GM19240 (cell line): ENCODE results near the gene C19orf25.

Source experiments
- DNase-seq: peaks from one replicate; pipeline ENCODE4 v3.0.0; 2011; ENCODE audit warnings: low spot score; ENCODE audit not compliant: insufficient read length

C19orf25 gene

DNA sequence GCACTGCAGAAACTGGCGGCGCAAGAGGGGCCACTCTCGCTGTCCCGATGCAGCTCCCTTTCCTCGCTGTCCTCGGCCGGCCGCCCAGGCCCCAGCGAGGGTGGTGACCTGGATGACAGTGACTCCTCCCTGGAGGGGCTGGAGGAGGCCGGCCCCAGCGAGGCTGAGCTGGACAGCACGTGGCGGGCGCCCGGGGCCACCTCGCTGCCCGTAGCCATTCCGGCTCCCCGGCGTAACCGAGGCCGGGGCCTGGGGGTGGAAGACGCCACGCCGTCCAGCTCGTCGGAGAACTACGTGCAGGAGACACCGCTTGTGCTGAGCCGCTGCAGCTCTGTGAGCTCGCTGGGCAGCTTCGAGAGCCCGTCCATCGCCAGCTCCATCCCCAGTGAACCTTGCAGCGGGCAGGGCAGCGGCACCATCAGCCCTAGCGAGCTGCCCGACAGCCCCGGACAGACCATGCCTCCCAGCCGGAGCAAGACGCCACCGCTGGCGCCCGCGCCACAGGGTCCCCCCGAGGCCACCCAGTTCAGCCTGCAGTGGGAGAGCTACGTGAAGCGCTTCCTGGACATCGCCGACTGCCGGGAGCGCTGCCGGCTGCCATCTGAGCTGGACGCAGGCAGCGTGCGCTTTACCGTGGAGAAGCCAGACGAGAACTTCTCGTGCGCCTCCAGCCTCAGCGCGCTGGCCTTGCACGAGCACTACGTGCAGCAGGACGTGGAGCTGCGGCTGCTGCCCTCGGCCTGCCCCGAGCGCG, 12.4 kb downstream of the C19orf25 start:
- no peak for DNase-seq

DNA sequence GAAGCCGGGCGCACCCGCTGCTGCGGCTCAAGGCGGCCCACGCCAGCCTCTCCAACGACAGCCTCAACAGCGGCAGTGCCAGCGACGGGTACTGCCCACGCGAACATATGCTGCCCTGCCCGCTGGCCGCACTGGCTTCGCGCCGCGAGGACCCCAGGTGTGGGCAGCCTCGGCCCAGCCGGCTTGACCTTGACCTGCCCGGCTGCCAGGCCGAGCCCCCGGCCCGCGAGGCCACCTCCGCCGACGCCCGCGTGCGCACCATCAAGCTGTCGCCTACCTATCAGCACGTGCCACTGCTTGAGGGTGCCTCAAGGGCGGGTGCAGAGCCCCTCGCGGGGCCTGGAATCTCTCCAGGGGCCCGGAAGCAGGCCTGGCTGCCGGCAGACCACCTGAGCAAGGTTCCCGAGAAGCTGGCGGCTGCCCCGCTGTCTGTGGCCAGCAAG, 13.0 kb downstream of the C19orf25 start:
- no peak for DNase-seq

DNA sequence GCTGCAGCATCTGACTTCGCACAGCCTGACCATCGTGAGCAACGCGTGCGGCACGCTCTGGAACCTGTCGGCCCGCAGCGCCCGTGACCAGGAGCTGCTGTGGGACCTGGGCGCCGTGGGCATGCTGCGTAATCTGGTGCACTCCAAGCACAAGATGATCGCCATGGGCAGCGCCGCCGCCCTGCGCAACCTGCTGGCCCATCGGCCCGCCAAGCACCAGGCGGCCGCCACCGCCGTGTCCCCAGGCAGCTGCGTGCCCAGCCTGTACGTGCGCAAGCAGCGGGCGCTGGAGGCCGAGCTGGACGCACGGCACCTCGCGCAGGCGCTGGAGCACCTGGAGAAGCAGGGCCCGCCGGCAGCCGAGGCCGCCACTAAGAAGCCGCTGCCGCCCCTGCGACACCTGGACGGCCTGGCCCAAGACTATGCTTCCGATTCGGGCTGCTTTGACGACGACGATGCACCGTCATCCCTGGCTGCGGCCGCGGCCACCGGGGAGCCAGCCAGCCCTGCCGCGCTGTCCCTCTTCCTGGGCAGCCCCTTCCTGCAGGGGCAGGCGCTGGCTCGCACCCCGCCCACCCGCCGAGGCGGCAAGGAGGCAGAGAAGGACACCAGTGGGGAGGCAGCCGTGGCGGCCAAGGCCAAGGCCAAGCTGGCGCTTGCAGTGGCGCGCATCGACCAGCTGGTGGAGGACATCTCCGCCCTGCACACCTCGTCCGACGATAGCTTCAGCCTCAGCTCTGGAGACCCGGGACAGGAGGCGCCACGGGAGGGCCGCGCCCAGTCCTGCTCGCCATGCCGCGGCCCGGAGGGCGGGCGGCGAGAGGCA, 13.6 kb downstream of the C19orf25 start:
- no peak for DNase-seq

DNA sequence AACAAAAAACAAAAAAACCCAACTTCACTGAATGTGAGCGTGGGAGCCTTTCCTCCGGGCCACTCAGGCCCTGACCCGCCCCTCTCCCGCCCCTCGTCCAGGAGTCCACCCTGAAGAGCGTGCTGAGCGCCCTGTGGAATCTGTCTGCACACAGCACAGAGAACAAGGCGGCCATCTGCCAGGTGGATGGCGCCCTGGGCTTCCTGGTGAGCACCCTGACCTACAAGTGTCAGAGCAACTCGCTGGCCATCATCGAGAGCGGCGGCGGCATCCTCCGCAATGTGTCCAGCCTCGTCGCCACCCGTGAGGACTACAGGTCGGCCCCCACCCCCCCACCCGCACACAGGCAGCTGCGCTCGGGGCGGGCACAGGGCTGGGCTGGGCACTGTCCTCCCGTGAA, 17.2 kb downstream of the C19orf25 start:
- DNase-seq, result no peak

DNA sequence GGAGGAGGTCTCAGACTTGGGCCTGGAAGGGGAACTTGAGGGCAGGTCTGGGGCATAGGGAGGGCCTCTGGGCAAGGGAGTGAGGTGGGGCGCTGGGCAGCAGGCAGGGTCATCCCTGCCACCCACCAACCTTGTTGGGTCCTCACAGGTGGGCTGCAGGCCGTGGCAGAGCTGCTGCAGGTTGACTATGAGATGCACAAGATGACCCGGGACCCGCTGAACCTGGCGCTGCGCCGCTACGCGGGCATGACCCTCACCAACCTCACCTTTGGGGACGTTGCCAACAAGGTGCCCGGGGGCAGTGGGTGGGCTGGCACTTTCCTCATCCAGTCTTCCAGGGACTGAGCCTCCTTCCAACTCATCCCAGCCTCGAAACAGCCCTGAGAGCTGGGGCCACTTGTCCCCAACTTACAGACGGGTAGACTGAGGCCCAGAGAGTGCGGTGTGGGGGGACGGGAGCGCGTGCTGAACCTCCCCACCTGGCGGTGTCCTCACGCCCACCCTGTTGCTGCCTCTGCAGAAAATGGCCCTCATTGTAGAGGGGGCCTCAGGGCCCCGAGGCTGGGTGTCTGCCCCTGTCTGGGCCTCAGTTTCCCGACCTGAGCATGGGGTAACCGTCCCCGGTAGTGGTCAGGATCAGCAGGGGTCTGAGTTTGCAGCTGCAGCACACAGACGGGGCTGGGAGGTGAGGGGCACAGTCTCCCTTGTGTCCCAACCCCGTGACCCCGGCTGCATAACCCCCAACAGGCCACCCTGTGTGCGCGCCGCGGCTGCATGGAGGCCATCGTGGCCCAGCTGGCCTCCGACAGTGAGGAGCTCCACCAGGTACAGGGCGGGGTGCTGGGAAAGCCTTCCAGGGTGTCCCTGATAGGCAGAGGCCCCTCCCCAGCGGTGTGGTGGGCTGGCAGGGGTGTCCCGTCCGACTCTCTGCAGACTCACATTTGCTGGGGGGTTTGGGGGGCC, 18.7 kb downstream of the C19orf25 start:
- DNase-seq, result no peak

DNA sequence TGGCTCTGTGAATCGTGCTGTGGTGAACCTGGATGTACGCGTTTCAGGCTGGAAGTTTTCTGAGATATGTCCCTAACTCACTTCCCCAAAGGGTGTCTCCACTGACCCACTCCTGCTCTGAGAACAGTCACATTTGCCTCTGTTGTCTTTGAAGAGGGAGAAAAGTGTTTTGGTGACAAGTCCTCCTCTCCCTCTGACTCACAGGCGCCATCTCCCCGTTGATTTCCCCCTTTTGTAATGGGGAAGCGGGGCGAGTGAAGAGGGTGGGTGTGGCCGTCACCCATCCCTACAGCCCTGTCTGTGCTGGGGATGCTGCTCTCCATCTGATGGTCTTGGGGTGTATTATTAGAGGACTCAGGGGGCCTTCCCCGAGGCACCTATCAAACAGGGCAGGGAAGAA, 19.5 kb downstream of the C19orf25 start:
- DNase-seq, result no peak

DNA sequence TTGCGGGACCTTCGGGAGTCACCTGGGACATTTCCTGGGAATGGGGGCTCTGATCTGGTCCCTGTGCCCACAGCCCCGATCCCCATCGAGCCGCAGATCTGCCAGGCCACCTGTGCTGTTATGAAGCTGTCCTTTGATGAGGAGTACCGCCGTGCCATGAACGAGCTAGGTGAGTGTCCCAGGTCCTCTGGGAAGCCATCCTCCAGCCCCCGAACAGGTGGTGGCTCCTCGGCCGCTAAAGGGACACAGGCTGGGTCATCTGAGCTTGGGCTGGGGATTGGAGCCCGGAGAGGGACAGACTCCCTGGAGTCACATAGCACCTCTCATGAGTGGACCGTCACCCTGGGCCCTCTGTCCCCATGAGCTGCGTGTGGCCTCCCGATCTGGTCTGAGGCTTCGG, 21.1 kb downstream of the C19orf25 start:
- no peak for DNase-seq

DNA sequence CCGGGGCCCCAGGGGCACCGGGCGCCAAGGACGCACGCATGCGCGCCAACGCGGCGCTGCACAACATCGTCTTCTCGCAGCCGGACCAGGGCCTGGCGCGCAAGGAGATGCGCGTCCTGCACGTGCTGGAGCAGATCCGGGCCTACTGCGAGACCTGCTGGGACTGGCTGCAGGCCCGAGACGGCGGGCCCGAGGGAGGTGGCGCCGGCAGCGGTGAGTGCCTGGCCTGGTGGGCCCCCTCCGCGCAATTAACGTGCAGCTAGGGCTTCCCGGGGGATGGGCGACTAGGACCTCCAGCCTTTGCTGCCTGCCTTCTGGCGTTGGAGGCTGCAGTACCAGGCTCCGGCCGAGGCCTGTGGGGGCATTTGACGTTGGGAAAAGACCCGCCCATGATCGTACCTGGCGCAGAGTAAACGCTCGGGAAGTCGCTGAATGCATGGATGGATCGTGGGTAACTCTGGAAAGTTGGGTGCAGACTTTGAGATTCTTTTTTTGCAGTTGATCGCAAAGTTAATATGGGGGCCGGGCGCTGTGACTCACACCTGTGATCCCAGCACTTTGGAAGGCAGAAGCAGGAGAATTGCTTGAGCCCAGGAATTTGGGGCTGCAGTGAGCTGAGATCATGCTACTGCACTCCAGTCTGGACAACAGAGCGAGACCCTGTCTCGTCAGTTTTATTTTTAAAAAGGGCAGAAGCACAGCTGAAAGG, 21.8 kb downstream of the C19orf25 start:
- DNase-seq, result no peak

DNA sequence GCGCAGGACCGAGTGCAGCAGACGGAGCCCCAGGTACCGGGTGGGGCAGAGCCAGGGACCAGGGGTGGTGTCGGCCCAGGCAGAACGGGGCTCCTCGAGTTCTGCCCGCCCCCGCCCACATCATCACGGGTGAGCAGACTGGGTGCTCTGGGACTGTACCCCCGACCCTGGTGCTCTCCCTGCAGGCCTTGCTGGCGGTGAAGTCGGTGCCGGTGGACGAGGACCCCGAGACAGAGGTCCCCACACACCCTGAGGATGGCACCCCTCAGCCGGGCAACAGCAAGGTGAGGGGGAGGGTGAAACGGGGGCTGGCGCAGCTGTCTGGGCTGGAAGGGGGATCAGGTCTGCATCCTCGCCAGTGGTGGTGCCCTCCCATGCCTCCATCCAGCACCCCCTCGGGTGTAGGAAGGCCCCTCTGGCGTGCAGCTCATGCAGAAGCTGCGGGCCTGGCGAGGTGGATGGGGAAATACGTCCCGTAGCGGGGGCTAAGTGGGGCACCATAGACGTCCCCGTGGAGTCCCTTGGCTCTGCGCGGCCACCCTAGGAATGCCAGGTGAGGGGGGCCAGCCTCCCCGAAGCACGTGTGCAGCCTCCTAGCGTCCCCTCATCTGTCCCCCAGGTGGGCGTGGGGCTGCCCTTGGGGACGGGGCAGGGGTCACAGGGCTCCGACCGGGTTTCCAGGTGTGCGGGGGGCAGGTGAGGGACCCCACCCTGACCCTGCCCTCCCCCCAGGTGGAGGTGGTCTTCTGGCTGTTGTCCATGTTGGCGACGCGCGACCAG, 22.7 kb downstream of the C19orf25 start:
- no peak for DNase-seq

DNA sequence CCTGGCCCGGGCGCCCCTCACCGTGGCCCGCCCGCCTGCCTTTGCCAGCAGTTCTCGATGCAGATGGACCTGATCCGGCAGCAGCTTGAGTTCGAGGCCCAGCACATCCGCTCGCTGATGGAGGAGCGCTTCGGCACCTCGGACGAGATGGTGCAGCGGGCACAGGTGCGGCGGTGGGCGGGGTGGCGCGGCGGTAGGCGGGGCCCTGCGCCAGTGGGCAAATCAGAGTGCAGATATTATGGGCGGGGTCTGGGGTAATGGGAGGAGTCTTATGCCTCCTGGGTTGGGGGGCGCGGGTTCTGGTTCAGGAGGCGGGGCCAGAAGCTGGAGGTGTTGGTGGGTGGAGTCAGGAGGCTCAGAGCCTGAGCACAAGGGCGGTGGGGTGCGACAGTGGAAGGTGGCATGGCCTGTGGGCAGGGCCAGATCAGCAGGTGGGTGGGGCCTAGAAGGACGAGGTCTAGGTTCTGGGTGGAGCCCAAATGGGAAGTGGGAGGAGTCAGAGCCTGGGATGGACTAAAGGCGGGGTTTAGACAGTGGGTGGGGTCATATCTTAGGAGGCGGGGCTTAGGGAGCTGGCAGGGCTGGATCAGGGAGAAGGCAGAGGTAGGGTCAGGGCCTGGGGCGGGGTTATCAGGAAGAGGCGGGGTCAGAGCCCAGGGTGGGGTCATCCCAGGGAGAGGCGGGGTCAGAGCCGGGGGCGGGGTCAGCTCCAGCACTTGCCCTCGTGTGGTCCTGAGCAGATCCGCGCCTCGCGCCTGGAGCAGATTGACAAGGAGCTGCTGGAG, 23.5 kb downstream of the C19orf25 start:
- no peak for DNase-seq

DNA sequence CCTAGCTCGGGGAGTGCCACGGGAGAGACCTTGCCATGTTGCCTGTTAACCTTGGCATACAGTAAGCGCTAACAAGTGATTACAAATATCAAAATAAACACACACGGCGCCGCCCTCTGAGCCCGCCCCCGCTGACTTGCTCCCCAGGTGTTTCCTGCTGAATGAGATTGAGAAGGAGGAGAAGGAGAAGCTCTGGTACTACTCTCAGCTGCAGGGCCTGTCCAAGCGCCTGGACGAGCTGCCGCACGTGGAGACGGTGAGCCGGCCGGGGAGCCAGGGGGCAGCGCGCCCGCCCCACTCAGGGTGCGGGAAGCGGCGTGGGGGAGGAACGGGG, 24.0 kb downstream of the C19orf25 start:
- DNase-seq, result no peak

DNA sequence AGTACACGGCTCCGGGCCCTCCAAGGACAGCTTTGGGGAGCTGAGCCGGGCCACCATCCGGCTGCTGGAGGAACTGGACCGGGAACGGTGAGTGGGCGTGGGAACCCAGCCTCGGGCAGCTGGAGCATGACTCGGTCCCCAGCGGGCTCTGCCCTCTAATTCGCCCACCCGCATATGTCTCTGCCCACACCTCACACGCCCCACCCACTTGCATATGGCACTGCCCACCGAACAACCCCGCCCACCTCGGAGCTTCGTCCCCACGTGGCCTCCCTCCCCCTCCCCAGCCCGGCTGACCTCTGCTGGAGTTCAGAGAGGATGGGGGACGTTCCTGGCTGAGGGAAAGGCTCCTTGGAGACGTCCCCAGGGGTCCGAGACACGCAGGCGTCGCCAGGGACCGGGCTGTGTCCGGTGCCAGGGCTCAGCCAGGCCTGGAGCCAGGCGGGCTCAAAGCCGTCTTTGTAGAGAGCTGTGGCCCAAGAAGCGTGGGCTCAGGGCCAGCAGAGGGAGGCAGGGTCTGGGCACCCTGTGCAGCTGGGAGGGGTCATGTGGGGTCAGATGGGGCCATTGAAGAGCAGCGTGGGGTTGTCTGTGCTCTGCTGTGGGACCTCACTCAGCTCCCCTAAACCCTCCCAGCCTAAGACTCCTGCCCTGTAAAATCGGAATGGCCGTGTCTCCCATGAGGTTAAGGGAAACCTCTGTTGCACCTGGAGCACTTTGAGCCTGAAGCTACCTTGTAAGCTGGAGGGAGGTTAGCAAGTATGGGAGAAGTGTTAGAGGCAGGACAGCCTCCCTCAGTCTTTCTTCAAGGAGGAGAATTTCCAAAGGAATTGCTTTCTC, 25.3 kb downstream of the C19orf25 start:
- DNase-seq, result no peak

DNA sequence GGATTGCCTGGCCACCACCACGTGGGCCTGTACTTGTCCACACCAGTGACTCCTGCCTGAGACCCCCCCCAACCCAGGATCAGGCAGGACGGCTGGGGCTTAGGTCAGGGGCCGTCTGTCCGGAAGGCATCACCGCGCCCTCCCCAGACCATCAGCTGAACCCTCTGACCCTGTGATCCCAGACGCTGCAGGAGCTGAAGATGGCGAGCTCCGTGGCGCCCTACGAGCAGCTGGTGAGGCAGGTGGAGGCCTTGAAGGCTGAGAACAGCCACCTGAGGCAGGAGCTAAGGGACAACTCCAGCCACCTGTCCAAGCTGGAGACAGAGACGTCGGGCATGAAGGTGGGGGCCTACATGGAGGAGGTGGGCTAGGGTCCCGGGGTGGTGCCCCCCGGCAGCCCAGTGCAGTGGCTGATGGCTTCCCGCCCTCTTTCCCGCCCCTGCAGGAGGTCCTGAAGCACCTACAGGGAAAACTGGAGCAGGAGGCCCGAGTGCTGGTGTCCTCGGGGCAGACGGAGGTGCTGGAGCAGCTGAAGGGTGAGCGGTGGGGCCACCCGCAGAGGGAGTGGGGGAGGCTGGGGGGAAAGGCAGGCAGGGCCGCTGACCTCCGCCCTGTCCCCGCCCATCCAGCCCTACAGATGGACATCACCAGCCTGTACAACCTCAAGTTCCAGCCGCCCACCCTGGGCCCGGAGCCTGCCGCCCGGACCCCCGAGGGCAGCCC, 26.1 kb downstream of the C19orf25 start:
- DNase-seq, result no peak

DNA sequence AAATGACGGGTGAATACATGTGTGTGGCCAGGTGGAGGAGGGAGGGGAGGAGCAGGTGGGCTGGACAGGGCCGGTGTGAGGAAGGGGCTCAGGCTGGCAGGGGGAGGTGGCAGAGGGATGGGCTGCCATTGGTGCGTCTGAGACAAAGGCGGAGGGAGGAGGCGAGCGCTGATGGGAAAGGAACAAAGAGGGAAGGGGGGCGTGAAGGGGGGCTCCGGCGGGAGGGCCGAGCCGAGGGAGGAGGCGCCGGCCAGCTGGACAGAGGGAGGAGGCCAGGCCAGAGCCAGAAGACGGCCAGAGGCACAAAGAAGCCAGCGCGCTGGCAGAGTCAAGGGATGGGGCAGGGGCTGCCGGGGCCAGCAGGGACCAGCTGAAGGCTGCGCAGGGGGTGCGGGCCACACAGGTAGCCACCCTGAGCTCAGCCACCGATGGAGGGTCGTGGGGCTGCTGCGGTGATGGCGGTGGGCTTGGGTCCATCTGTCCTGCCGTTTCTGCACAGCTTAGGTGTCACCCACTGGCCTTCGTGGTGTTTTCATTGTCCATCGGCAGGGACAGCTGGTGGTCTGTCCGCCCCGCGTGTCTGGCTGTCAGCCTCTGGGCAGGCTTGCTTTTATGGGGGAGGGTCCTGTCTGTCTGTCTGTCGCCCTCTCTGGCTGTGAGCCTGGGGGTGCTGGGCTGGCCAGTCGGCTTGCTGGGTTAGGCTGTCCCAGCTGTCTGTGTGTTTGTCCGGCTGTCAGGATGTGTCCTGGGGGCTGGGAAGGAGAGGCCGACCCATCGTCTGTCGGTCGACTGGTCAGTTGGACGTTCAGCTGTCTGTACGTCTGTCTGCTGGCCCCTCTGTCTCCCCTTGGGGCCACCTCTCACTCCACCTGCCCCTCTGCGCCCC, 26.9 kb downstream of the C19orf25 start:
- DNase-seq, result no peak

DNA sequence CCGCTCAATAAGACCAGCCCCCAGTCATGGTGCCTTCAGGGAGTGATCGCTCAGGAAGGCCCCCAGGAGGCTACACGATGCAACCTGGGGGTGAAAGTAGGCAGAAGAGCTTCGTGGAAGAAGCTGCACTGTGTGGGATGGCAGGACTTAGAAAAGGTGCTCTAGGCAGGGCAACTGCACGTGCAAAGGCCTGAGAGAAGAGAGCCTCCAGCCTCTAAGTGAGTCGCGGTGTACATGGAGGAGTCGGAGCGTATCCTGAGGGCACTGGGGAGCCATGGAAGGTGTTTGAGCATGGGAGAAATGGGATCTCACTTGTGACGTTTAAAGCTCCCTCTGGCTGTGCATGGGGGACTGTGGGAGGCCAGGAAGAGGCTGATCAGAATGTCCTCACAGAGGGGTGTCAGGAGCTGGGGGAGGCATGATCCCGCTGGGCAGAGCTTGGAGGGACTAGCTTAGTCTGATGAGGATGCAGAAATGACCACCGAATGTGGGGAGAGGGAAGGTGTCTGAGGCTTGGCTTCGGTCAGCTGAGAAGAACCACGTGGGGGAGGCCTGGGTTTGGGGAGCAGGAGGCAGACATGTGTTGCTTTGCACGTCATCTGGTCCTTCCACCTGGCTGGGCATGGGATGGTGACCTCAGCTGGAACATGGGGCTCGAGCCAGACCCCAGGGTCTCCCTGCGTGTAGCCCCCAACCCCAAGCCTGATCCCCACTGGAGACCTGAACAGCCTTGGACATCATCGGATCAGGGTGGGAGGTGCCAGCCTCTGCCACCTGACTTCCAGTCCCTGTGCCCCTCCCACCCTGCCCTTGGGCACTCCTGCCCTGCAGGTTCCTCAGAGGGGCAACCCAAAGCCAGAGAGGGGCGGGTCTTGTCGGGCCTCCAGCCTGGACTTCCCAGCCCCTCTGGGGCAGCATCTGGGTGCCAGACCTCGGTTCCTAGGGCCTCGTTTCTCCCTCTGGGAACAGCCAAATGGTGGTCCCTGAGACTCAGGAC, 28.0 kb downstream of the C19orf25 start:
- DNase-seq, result no peak
